Natural killer cell treated with Interleukin-12 subunit alpha and Interleukin-12 subunit beta and Interleukin-15 and Interleukin-18, amount 100 ng/mL, for 72 hours (primary cell): ENCODE data around the gene ADARB2. TPM values are rescaled to one million over a fixed set of nuclear protein-coding genes. Genes with fewer than 3 reads are reported as not detected.

Source experiments
- ATAC-seq, 2 donors: fragments of 150-1000 bp; cut with Tn5 transposase in 1 of 2; sonication (Bioruptor Pico), chemical (Tn5 transposase) in 1 of 2; 2 replicates each; pipeline ENCODE4 v1.10.0; 2021
- DNase-seq: peaks from one replicate; pipeline ENCODE4 v3.0.0; 2022; ENCODE audit warnings: low spot score
- H3K27ac Mint-ChIP-seq, 2 donors: 1 replicate in 1 of 2; 2 replicates in 1 of 2; pipeline ENCODE4 v1.8.0; 2022; ENCODE audit warnings: mixed read lengths in 2 of 2, mild to moderate bottlenecking in 1 of 2, moderate library complexity in 1 of 2
- H3K27me3 Mint-ChIP-seq, 2 donors: 1 replicate in 1 of 2; 2 replicates in 1 of 2; pipeline ENCODE4 v1.8.0; 2022; ENCODE audit warnings: mixed read lengths in 2 of 2
- H3K36me3 Mint-ChIP-seq: one replicate; pipeline ENCODE4 v1.8.0; 2022; ENCODE audit warnings: mixed read lengths
- H3K4me1 Mint-ChIP-seq, 2 donors: 1 replicate in 1 of 2; 2 replicates in 1 of 2; pipeline ENCODE4 v1.8.0; 2022; ENCODE audit warnings: low read depth in 2 of 2, mixed read lengths in 2 of 2, mild to moderate bottlenecking in 1 of 2
- H3K4me3 Mint-ChIP-seq: one replicate; pipeline ENCODE4 v1.8.0; 2022; ENCODE audit warnings: mixed read lengths
- H3K9me3 Mint-ChIP-seq: 2 replicates; pipeline ENCODE4 v1.8.0; 2022; ENCODE audit warnings: mixed read lengths
- total RNA-seq, 2 donors: library from RNA; stranded (reverse); gene quantifications; one replicate each; pipeline ENCODE4 v1.2.3, GENCODE V29; 2022

Gene ADARB2
- total RNA-seq, 2 donors from 2014 or later, result not detected

DNA sequence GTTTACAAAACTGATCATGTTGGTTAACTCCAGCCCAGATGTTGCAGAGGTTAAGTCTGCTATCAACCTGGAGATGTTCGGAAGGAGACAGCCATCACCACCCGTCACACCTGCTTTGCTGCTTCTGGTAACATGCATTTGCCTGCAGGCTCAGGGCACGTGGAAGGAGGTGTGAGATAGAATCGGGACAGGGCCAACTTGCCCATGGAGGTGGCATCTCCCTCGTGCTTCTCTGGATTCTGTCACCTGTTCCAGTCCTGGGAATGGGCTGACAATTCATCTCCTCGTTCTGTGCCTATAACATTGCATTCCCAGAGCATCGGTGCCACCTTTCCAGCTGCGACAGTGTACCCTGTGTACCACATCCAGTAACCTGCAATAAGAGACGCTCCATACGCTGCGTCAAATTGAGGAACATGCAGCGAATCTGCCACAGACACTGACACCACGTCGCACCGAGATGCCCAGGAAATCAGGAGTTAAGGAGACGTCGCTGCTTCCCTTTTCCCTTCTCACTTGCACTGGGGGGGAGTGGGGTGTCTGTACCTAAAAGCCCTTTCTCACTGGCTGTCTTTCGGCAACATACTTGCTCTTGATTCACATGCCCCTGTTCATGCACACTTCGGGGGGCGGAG lies 65.8 kb downstream of the ADARB2 start:
- Mint-ChIP-seq H3K27me3 (peaks cover 0 to 4% of the 10 kb centered on the region in 2 donors), H3K27ac (no peak overlapping the region), H3K36me3 (no peaks in the 10 kb centered on the region), H3K4me1 (peaks cover 0 to 4% of the 10 kb centered on the region in 2 donors), H3K9me3 (no peaks in the 10 kb centered on the region), H3K4me3 (no peak overlapping the region)
- DNase-seq (no peak), ATAC-seq (no peak)

DNA sequence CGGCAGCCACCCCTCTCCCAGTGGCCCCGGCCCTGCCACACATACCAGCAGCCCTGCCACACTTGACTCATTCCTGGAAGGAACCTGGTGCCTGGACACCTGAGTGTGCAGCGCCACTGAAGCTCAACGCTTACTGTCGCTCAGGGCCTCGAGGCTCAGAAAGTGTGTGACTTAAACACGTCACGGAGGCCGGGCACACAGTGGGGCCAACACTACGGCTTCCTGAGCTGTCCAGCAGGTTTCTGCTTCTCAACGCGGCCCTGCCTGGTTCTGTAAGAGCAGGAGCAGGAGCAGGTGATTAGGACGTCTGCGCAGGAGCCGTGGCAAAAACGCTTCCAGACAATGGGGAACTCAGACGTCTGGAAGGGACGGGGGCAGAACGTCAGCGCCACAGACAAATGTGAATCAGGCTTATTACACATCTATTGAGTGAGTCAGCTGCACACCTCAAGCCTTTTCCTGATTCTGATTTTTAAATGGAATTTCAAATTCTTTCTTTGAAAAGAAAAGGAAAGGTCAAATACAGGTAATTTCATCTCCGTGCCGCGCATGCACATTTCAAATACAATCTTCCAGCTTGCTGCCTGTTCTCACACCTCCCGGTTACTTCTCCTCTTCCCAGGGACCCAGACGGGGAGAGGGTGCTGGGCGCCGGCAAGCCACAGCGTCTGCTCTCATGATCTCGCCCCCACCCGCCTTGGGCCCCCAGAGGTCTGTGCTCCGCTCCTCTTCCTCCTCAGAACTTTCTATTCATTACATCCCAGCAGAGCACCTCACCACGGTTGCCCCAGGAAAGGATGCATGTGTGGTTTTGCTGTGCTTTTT lies 66.6 kb downstream of the ADARB2 start:
- DNase-seq (no peak), ATAC-seq (no peak)

DNA sequence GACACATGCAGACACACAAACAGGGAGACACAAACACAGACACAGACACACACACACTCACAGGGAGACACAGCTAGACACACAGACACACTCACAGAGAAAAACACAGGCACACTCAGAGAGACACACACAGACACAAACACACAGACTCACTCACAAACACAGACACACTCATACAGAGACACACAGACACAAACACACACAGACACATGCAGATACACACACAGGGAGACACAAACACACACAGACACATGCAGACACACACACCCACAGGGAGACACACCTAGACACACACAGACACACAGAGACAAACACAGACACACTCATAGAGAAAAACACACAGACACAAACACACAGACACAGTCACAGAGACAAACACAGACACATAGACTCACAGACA lies 67.9 kb downstream of the ADARB2 start:
- Mint-ChIP-seq H3K27ac (no peak overlapping the region), H3K36me3 (no peaks in the 10 kb centered on the region), H3K9me3 (no peaks in the 10 kb centered on the region), H3K4me1 (no peaks in the 10 kb centered on the region), H3K27me3 (peaks cover 0 to 4% of the 10 kb centered on the region in 2 donors), H3K4me3 (no peak overlapping the region)
- DNase-seq (no peak), ATAC-seq (no peak)

More for the DNA sequence above, 66.6 kb downstream of the ADARB2 start:
- H3K27ac Mint-ChIP-seq, result no peak overlapping the region
- H3K4me3 Mint-ChIP-seq, result no peak overlapping the region
- H3K4me1 Mint-ChIP-seq, result peaks cover 0 to 4% of the 10 kb centered on the region in 2 donors
- no peaks in the 10 kb centered on the region for H3K9me3 Mint-ChIP-seq
- H3K36me3 Mint-ChIP-seq, result no peaks in the 10 kb centered on the region
- peaks cover 0 to 4% of the 10 kb centered on the region in 2 donors for H3K27me3 Mint-ChIP-seq

DNA sequence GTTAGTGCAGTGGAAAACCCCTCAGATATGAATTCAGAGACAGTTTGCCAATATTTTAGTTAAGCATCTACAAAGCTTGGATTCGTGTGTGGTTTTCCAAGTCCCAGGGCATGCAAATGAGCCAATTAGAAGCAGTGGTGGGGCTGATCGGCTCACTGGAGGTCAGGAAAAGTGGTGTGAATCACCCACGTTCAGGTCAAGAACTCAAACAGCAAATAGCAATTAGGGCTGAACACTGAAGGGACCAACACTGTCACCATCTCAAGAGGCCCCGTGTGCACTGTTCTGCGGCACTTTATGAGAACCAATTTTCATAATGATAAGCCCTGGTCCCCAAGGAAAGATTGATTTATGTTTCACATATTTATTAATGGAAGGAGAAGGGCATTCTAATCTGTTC lies 68.9 kb downstream of the ADARB2 start:
- H3K9me3 Mint-ChIP-seq, result no peaks in the 10 kb centered on the region
- no peaks in the 10 kb centered on the region for H3K4me1 Mint-ChIP-seq
- H3K36me3 Mint-ChIP-seq, result no peaks in the 10 kb centered on the region
- no peak overlapping the region for H3K27ac Mint-ChIP-seq
- no peak overlapping the region for H3K4me3 Mint-ChIP-seq
- ATAC-seq (no peak), DNase-seq (no peak)
- peaks cover 0 to 4% of the 10 kb centered on the region in 2 donors for H3K27me3 Mint-ChIP-seq

DNA sequence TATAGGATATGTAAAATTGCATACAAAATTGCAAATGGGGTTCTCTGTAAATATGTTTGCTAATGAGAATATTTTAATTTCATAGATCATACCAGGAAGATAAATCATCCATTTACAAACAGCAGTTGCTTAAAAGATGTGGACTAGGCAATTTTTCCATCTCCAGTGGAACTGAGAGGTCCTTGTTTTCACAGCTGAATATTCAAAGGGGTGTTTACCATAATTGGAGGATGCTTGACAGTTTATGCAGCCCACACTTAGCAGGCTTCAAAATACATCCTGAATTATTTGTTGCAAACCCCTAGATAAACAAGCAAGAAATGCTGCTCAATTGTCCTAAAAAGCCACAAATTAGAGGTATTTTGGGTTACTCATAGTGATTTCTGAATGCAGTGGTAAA lies 69.9 kb downstream of the ADARB2 start:
- no peak for ATAC-seq
- H3K4me3 Mint-ChIP-seq, result no peak overlapping the region
- no peak overlapping the region for H3K27ac Mint-ChIP-seq
- H3K9me3 Mint-ChIP-seq, result no peaks in the 10 kb centered on the region
- H3K4me1 Mint-ChIP-seq, result no peaks in the 10 kb centered on the region
- H3K36me3 Mint-ChIP-seq, result no peaks in the 10 kb centered on the region
- DNase-seq, result no peak
- peaks cover 0 to 4% of the 10 kb centered on the region in 2 donors for H3K27me3 Mint-ChIP-seq

DNA sequence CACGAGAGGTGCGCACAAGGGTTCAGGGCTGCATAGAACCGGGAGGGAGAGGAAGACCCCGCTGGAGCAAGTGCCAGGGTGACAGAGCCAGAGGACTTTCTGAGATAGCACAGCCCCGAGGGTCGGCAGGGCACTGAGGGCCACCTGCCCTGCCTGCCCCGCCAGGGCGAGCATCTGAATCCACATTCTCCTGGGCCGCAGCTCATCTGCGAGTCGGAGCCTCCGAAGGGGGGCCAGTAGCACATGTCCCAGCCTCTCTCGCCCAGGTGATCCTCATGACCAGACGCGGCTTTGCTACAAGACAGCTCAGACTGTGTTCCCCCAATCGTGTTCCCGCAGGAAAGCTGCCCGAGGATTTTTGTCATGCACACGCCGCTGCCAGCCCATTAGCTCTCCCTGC lies 71.2 kb downstream of the ADARB2 start:
- H3K27ac Mint-ChIP-seq, result no peak overlapping the region
- ATAC-seq (no peak), DNase-seq (no peak)
- no peaks in the 10 kb centered on the region for H3K9me3 Mint-ChIP-seq
- H3K36me3 Mint-ChIP-seq, result no peaks in the 10 kb centered on the region
- no peak overlapping the region for H3K4me3 Mint-ChIP-seq
- H3K4me1 Mint-ChIP-seq, result no peaks in the 10 kb centered on the region
- peaks cover 3 to 7% of the 10 kb centered on the region in 2 donors for H3K27me3 Mint-ChIP-seq

DNA sequence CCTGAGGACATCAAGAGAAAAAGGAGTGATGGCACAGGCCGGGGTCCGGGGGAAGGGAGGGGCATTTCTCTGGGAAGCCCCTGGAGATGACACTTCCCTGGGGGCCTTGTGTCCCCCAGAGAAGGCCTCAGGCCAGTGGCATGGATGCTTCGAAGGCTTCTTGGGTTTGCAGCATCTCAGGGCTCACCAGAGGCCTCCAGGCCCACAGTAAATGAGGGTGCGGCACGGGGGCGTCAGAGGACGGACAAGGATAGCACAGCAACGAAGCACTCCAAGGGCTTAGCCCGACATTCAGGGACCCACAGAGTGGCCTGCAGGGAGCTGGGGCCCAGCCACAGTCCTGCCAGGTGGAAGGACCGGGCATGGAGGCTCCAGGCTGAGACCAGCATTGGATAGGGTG lies 71.6 kb downstream of the ADARB2 start:
- no peak for DNase-seq
- no peaks in the 10 kb centered on the region for H3K4me1 Mint-ChIP-seq
- peaks cover 4 to 12% of the 10 kb centered on the region in 2 donors for H3K27me3 Mint-ChIP-seq
- no peak overlapping the region for H3K27ac Mint-ChIP-seq
- no peak overlapping the region for H3K4me3 Mint-ChIP-seq
- ATAC-seq, result no peak
- no peaks in the 10 kb centered on the region for H3K36me3 Mint-ChIP-seq
- H3K9me3 Mint-ChIP-seq, result no peaks in the 10 kb centered on the region

DNA sequence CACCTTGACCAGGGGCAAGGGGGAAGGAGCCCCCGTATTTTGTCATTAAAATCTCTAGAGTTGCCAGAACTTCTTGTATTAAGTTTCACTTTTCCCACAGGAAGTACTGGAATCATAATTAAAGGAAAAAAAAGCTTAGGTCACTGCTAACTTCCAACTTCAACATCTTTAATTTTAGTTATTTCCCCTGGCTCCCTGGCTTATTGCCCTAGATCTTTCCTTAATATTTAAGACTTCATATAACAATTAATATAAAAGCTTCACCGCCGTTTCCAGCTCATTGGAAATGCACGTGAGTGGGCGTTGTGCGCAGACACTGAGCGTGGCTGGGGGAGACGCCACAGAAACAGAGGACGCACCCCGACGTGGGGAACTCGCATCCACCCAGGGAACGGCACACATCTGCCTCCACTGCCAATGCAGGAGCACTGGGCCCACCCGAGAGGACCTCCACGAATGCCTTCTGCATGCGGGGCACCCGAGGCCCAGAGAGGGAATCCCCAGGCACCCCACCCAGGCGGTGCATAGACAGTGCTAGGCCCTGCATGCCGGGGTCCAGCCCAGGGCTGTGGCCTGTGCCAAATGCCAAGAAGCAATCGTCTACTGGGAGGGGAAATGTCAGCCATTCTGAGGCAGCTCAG lies 72.2 kb downstream of the ADARB2 start:
- Mint-ChIP-seq H3K9me3 (no peaks in the 10 kb centered on the region), H3K27ac (no peak overlapping the region), H3K36me3 (no peaks in the 10 kb centered on the region), H3K27me3 (peaks cover 4 to 14% of the 10 kb centered on the region in 2 donors), H3K4me1 (no peaks in the 10 kb centered on the region), H3K4me3 (no peak overlapping the region)
- ATAC-seq (no peak), DNase-seq (no peak)

DNA sequence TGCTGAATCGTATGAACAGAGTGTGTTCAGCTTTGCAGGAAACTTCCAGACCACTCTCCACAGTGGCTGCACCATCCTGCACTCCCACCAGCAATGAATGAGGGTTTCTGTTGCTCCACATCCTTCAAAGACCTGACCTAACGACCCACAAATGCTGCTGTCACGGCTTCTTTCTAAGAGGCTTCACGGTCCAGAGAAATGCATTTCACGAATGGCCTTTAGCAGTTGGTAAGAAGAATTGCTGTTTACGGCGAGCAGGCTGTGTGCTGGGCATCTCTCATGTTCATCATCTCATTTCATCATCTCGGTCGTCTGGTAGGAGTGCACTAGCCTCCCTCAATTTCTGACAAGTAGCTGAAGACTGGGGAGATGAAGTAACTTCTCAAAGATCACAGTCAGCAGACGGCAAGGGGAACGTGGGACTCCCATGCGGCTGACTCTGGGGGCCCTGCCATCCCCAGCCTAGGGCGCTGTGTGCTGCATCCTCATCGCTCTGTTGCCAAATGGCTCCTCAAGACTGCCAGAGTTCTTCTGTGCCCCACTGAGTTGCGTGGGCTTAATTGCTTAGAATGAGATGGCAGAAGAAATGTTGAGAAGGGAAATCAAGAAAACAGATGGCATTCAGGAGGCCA lies 72.9 kb downstream of the ADARB2 start:
- Mint-ChIP-seq H3K9me3 (no peaks in the 10 kb centered on the region), H3K27me3 (peaks cover 7 to 14% of the 10 kb centered on the region in 2 donors), H3K27ac (no peak overlapping the region), H3K36me3 (no peaks in the 10 kb centered on the region), H3K4me3 (no peak overlapping the region), H3K4me1 (no peaks in the 10 kb centered on the region)
- ATAC-seq, result no peak
- DNase-seq, result no peak

DNA sequence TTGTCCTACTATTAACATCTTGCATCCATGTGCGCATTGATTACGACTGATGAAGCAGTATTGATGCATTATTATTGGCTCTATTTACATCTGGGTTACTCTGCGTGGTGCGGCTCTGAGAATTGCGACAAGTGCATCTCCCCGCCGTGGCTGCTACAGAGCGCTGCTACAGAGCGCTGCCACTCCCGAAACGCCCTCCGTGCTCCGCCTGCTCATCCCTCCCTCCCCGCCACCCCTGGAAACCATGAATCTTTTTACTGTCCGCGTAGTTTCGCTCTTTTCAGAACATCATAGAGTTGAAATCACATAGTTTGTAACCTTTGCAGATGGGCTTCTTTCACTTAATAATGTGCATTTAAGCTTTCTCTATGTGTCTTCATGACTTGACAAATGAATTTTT lies 74.1 kb downstream of the ADARB2 start:
- DNase-seq (no peak), ATAC-seq (no peak)
- Mint-ChIP-seq H3K4me3 (no peak overlapping the region), H3K27me3 (peaks cover 10 to 17% of the 10 kb centered on the region in 2 donors), H3K9me3 (no peaks in the 10 kb centered on the region), H3K4me1 (no peaks in the 10 kb centered on the region), H3K36me3 (no peaks in the 10 kb centered on the region), H3K27ac (no peak overlapping the region)

DNA sequence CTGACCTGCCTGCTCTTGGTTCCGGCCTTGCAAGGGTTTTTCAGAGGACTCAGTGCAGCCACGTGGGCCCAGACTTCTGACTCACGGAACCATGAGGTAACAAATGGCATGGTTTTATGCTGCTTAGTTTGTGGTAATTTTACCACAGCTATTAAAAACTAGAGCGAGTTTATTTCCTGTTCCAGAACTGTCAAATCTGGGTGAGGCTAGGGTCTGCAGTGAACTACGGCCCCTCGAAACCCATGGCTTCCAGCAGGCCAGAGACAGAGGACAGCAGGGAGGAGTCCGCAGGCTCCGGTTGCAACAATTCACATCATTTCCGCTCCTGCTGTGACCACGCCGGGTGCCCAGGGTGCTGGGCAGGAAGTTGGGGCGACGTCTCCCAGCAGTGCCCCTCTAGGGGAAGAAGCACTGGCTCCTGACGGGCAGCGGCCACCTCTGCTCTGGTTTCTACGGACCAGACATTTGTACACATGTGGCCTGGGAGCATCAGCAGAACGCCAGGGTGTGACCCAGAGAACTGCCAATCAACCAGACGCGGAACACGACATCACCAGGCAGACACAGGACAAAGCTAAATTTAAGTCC lies 74.8 kb downstream of the ADARB2 start:
- DNase-seq (no peak), ATAC-seq (peak in 1 of 2 donors; percentile 40)
- Mint-ChIP-seq H3K9me3 (no peaks in the 10 kb centered on the region), H3K27ac (no peak overlapping the region), H3K4me1 (no peaks in the 10 kb centered on the region), H3K36me3 (no peaks in the 10 kb centered on the region), H3K27me3 (peaks cover 16 to 22% of the 10 kb centered on the region in 2 donors), H3K4me3 (no peak overlapping the region)

DNA sequence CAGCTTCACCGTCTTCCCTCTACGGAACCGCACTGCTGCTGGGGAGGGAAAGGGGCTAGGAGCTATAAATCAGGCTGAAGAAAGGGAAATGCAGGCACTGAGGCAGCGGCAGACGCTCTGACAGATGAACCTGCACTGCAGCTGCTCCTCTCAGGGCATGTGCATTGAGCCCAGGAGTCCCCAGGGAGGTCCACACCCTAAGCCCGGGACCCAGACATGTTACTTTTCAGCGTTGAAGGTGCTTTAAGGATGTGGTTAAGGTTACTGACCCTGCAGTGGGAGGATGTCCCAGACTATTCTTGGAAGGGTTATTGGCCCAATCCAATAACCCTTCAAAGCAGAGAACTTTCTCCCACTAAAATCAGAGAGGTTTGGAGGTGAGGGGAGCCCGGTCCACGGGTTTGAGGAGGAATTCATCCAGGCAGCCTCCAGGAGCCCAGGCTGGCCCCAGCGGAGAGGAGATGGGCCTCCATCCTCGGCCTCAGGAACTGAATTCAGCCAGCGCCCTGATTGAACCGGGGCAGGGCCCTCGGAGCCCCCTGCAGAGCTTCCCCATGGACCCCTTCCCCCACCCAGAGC lies 75.4 kb downstream of the ADARB2 start:
- no peaks in the 10 kb centered on the region for H3K36me3 Mint-ChIP-seq
- H3K27me3 Mint-ChIP-seq, result peaks cover 16 to 23% of the 10 kb centered on the region in 2 donors
- H3K4me1 Mint-ChIP-seq, result no peaks in the 10 kb centered on the region
- H3K27ac Mint-ChIP-seq, result no peak overlapping the region
- DNase-seq (no peak), ATAC-seq (no peak)
- no peaks in the 10 kb centered on the region for H3K9me3 Mint-ChIP-seq
- H3K4me3 Mint-ChIP-seq, result no peak overlapping the region

DNA sequence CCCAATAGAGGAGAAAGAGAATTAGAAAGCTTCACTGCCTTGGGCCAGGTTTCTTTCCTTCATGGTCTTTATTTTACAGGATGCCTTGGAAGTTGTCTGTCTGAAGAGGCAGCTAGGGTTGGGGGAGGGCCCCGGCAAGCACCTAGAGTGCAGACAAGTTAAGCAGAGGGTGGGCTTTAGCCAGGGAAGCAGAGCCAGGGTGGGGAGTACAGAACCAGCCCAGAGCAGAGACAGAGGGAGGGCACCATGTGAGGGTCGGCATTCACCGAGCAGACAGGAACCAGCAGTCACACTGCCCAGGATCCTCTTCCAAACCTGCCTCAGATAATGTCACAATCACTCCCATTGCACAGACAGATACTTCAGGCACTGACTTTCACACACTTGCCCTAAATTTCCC lies 75.9 kb downstream of the ADARB2 start:
- Mint-ChIP-seq H3K9me3 (no peaks in the 10 kb centered on the region), H3K4me3 (no peak overlapping the region), H3K27ac (no peak overlapping the region), H3K27me3 (peaks cover 16 to 23% of the 10 kb centered on the region in 2 donors), H3K4me1 (no peaks in the 10 kb centered on the region), H3K36me3 (no peaks in the 10 kb centered on the region)
- ATAC-seq, result no peak
- DNase-seq, result no peak
